Measurements from ENCODE around the gene KRTAP9-6. TPM values are rescaled to one million over a fixed set of nuclear protein-coding genes. Genes with fewer than 3 reads are reported as not detected.
A peak's percentile ranks its signal among the peaks of the same experiment; 100 is the strongest.

The KRTAP9-6 gene
- total and polyA plus RNA-seq, 2 of the 13 experiments (the other 11 are each of a cell fraction or from before 2014, with no cell fraction given), result not detected

GRCh38 chr17:41223821-41224220 is 41.4 kb upstream of the KRTAP9-6 start:
- H3K36me3 ChIP-seq (replicated peaks in 1 of 2; ENCODE audit: control insufficient read depth in 1 of 2, insufficient read depth in 2 of 2, low read length in 2 of 2), result no peaks in the 10 kb centered on the region
- H3K9ac ChIP-seq (ENCODE audit: insufficient read depth, low read depth, low read length), result no peak overlapping the region
- POLR2A ChIA-PET, result no interaction called here
- no peak overlapping the region for H3K27ac ChIP-seq (ENCODE audit: extremely low read length, insufficient read depth, low read length)
- TF ChIP-seq MAFF (IDR thresholded peaks at IDR 0.05; ENCODE audit: low read depth, low read length) (peak; percentile 24; the same call in 1 of the 2 replicates), ZNF839 (CRISPR knock-in tag; IDR thresholded peaks at IDR 0.05; ENCODE audit: borderline replicate concordance) (no peak), HMGXB3 (CRISPR knock-in tag; IDR thresholded peaks at IDR 0.05; ENCODE audit: borderline replicate concordance) (no peak), ZMYM4 (CRISPR knock-in tag; IDR thresholded peaks at IDR 0.05) (no peak), KLF6 (CRISPR knock-in tag; IDR thresholded peaks at IDR 0.05) (no peak), NFRKB (IDR thresholded peaks at IDR 0.05) (no peak), MAFK (conservative IDR thresholded peaks at IDR 0.05 in 1 of 2, IDR thresholded peaks at IDR 0.05 in 1 of 2; ENCODE audit: low read length in 2 of 2) (0 out of 4 replicates have a peak, but pooled peaks of 1 of the 2 experiments have one; percentile 1), CREB1 (IDR thresholded peaks at IDR 0.05) (peak; percentile 65; the same call in 1 of the 2 replicates), CREB1 (CRISPR knock-in tag; IDR thresholded peaks at IDR 0.05) (no peak), HMG20A (CRISPR knock-in tag; IDR thresholded peaks at IDR 0.05; ENCODE audit: borderline replicate concordance) (no peak)
- H3K79me2 ChIP-seq (ENCODE audit: insufficient read depth, low read length), result no peaks in the 10 kb centered on the region
- WGBS (ENCODE audit: low lambda C conversion rate), result 1% methylated on average over 2 of the region's 2 CpGs
- H4K20me1 ChIP-seq (ENCODE audit: insufficient read depth, low read length), result no peaks in the 10 kb centered on the region
- H3K4me3 ChIP-seq (replicated peaks in 1 of 3; ENCODE audit: insufficient read depth in 1 of 3, low read depth in 2 of 3, low read length in 3 of 3), result no peak overlapping the region
- DNase-seq (ENCODE audit: low spot score) (no peak), ATAC-seq (no peak), FAIRE-seq (no peak)
- H2AFZ ChIP-seq (ENCODE audit: low read length), result no peak overlapping the region
- intact Hi-C loops (cut with micrococcal nuclease; ENCODE audit: unreplicated experiment) (no loop called here), in situ Hi-C loops (cut with HindIII; ENCODE audit: extremely low pct_ligation_motif_present, low pct_unique_long_range_greater_than_20kb) (no loop called here)
- H3K9me3 ChIP-seq (ENCODE audit: low read length), result no peaks in the 10 kb centered on the region
- BruUV-seq (replicated peaks), result no TSS peak
- no peak overlapping the region for H3K4me2 ChIP-seq (ENCODE audit: low read depth, low read length)
- H3K4me1 ChIP-seq (ENCODE audit: insufficient read depth, low read length), result no peaks in the 10 kb centered on the region
- no peaks in the 10 kb centered on the region; a peak in 3 of 5 replicates for H3K27me3 ChIP-seq (ENCODE audit: control insufficient read depth in 1 of 2, insufficient read depth in 2 of 2, low read length in 2 of 2)
- CTCF ChIA-PET (ENCODE audit: low intra/inter-chr PET ratio, low total read pairs), result no interaction called here
